Measurements from ENCODE around the gene TNFRSF17. TPM values are rescaled to one million over a fixed set of nuclear protein-coding genes. Genes with fewer than 3 reads are reported as not detected.
"Not testable (repeated sequence)": the region's sequence is repeated elsewhere in the genome, so short reads cannot be mapped to it uniquely, and the experiment has no call there.

The TNFRSF17 gene
- total and polyA plus RNA-seq, 2 donors (not counting 1 experiment from before 2014, with no cell fraction given), result not detected

DNA sequence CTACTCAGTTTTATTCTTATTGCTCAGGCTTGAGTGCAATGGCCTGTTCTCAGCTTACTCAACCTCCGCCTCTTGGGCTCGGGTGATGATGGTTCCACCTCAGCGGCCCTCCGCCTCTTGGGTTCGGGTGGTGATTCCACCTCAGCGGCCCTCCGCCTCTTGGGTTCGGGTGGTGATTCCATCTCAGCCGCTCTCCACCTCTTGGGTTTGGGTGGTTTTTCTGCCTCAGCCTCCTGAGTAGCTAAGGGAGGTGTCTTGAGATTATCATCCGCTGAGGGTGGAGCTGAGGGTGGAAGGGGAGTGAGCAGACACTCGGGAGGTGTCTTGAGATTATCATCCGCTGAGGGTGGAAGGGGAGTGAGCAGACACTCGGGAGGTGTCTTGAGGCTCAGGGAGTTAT, 37.7 kb upstream of the TNFRSF17 start:
- H3K27ac ChIP-seq (ENCODE audit: insufficient read depth, low read length); H3K4me1 ChIP-seq (ENCODE audit: control insufficient read depth, extremely low read depth, insufficient read depth, low read length); H3K79me2 ChIP-seq (ENCODE audit: control insufficient read depth, insufficient read depth, low read length); H3K4me2 ChIP-seq (ENCODE audit: extremely low read depth, insufficient read depth, low read length); H3K27me3 ChIP-seq (ENCODE audit: control insufficient read depth, insufficient read depth, low read length); H3K9ac ChIP-seq (ENCODE audit: insufficient read depth, low read length); H3K36me3 ChIP-seq (ENCODE audit: control insufficient read depth, insufficient read depth, low read length); H2AFZ ChIP-seq (ENCODE audit: low read length); DNase-seq (ENCODE audit: low read depth in 2 of 2); H3K4me3 ChIP-seq (replicated peaks in 1 of 4; ENCODE audit: control extremely low read depth in 1 of 4, insufficient read depth in 1 of 4, low read depth in 3 of 4, low read length in 4 of 4); H4K20me1 ChIP-seq (ENCODE audit: control insufficient read depth, extremely low read depth, insufficient read depth, low read length); H3K9me3 ChIP-seq (ENCODE audit: control insufficient read depth, insufficient read depth, low read depth, low read length): not testable (repeated sequence)

- DNase-seq (ENCODE audit: low read depth in 2 of 2); H3K4me3 ChIP-seq (replicated peaks in 1 of 4; ENCODE audit: control extremely low read depth in 1 of 4, insufficient read depth in 1 of 4, low read depth in 3 of 4, low read length in 4 of 4); H3K4me2 ChIP-seq (ENCODE audit: extremely low read depth, insufficient read depth, low read length); H3K4me1 ChIP-seq (ENCODE audit: control insufficient read depth, extremely low read depth, insufficient read depth, low read length); H3K27me3 ChIP-seq (ENCODE audit: control insufficient read depth, insufficient read depth, low read length); H3K9ac ChIP-seq (ENCODE audit: insufficient read depth, low read length); H3K27ac ChIP-seq (ENCODE audit: insufficient read depth, low read length); H3K9me3 ChIP-seq (ENCODE audit: control insufficient read depth, insufficient read depth, low read depth, low read length); H4K20me1 ChIP-seq (ENCODE audit: control insufficient read depth, extremely low read depth, insufficient read depth, low read length); H3K79me2 ChIP-seq (ENCODE audit: control insufficient read depth, insufficient read depth, low read length); H3K36me3 ChIP-seq (ENCODE audit: control insufficient read depth, insufficient read depth, low read length); H2AFZ ChIP-seq (ENCODE audit: low read length): not testable (repeated sequence)
These were observed 23.1 kb upstream of the TNFRSF17 start, which contains the start of gene NPIPB2 for GRCh38 chr16:11941945-11942344. TSS of gene NPIPB2 (minus strand) at chr16:11942045. CDS start at chr16:11942045, 0 bp downstream.

GRCh38 chr16:11946433-11946832, 18.6 kb upstream of the TNFRSF17 start:
- Histone ChIP-seq H3K36me3 (ENCODE audit: control insufficient read depth, insufficient read depth, low read length) (no peaks in the 10 kb centered on the region), H3K4me1 (ENCODE audit: control insufficient read depth, extremely low read depth, insufficient read depth, low read length) (no peaks in the 10 kb centered on the region), H3K9me3 (ENCODE audit: control insufficient read depth, insufficient read depth, low read depth, low read length) (no peaks in the 10 kb centered on the region), H3K27ac (ENCODE audit: insufficient read depth, low read length) (no peak overlapping the region), H3K4me3 (replicated peaks in 1 of 4; ENCODE audit: control extremely low read depth in 1 of 4, insufficient read depth in 1 of 4, low read depth in 3 of 4, low read length in 4 of 4) (no peak overlapping the region), H3K27me3 (ENCODE audit: control insufficient read depth, insufficient read depth, low read length) (no peaks in the 10 kb centered on the region), H3K79me2 (ENCODE audit: control insufficient read depth, insufficient read depth, low read length) (no peaks in the 10 kb centered on the region), H3K9ac (ENCODE audit: insufficient read depth, low read length) (no peak overlapping the region), H2AFZ (ENCODE audit: low read length) (no peak overlapping the region), H3K4me2 (ENCODE audit: extremely low read depth, insufficient read depth, low read length) (no peak overlapping the region), H4K20me1 (ENCODE audit: control insufficient read depth, extremely low read depth, insufficient read depth, low read length) (no peaks in the 10 kb centered on the region)
- TF ChIP-seq EZH2 (IDR thresholded peaks at IDR 0.05; ENCODE audit: low read length, missing control alignments), result no peak
- TF ChIP-seq, protein P1, sequence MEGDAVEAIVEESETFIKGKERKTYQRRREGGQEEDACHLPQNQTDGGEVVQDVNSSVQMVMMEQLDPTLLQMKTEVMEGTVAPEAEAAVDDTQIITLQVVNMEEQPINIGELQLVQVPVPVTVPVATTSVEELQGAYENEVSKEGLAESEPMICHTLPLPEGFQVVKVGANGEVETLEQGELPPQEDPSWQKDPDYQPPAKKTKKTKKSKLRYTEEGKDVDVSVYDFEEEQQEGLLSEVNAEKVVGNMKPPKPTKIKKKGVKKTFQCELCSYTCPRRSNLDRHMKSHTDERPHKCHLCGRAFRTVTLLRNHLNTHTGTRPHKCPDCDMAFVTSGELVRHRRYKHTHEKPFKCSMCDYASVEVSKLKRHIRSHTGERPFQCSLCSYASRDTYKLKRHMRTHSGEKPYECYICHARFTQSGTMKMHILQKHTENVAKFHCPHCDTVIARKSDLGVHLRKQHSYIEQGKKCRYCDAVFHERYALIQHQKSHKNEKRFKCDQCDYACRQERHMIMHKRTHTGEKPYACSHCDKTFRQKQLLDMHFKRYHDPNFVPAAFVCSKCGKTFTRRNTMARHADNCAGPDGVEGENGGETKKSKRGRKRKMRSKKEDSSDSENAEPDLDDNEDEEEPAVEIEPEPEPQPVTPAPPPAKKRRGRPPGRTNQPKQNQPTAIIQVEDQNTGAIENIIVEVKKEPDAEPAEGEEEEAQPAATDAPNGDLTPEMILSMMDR (conservative IDR thresholded peaks at IDR 0.05 in 1 of 2, IDR thresholded peaks at IDR 0.05 in 1 of 2; ENCODE audit: low read depth in 1 of 2, low read length in 2 of 2), result no peak
- peak in 1 of 2 donors; percentile 30 for DNase-seq (ENCODE audit: low read depth in 2 of 2)

DNA sequence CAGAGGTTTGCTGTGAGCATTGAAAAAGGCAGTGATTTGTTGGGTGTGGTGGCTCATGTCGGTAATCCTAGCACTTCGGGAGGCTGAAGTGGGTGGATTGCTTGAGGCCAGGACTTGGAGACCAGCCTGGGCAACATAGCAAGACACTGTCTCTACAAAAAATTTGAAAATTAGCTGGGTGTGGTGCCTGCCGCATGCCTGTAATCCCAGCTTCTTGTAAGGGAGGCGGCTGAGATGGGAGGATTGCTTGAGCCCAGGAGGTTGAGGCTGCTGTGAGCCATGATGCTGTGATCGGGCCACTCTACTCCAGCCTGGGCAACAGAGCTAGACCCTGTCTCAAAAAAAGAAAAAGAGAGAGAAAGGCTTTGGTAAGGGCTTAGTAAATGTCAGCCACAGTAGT, 16.2 kb upstream of the TNFRSF17 start:
- Histone ChIP-seq H3K79me2 (ENCODE audit: control insufficient read depth, insufficient read depth, low read length) (no peaks in the 10 kb centered on the region), H2AFZ (ENCODE audit: low read length) (no peak overlapping the region), H3K27me3 (ENCODE audit: control insufficient read depth, insufficient read depth, low read length) (no peaks in the 10 kb centered on the region), H3K4me2 (ENCODE audit: extremely low read depth, insufficient read depth, low read length) (no peak overlapping the region), H4K20me1 (ENCODE audit: control insufficient read depth, extremely low read depth, insufficient read depth, low read length) (no peaks in the 10 kb centered on the region), H3K4me3 (replicated peaks in 1 of 4; ENCODE audit: control extremely low read depth in 1 of 4, insufficient read depth in 1 of 4, low read depth in 3 of 4, low read length in 4 of 4) (no peak overlapping the region), H3K27ac (ENCODE audit: insufficient read depth, low read length) (no peak overlapping the region), H3K4me1 (ENCODE audit: control insufficient read depth, extremely low read depth, insufficient read depth, low read length) (no peaks in the 10 kb centered on the region), H3K36me3 (ENCODE audit: control insufficient read depth, insufficient read depth, low read length) (no peaks in the 10 kb centered on the region), H3K9ac (ENCODE audit: insufficient read depth, low read length) (no peak overlapping the region), H3K9me3 (ENCODE audit: control insufficient read depth, insufficient read depth, low read depth, low read length) (no peaks in the 10 kb centered on the region)
- TF ChIP-seq EZH2 (IDR thresholded peaks at IDR 0.05; ENCODE audit: low read length, missing control alignments), result no peak
- TF ChIP-seq, protein P1 (conservative IDR thresholded peaks at IDR 0.05 in 1 of 2, IDR thresholded peaks at IDR 0.05 in 1 of 2; ENCODE audit: low read depth in 1 of 2, low read length in 2 of 2), result no peak
- no peak for DNase-seq (ENCODE audit: low read depth in 2 of 2)

Data from fibroblast of lung (primary cell).